ENCODE data around the gene SRC. TPM values are rescaled to one million over a fixed set of nuclear protein-coding genes. Genes with fewer than 3 reads are reported as not detected.

The SRC gene
- total RNA-seq, 1 experiment from 2014 or later = 185 TPM

- peaks cover 18% of the 10 kb centered on the region for H3K4me1 Mint-ChIP-seq (ENCODE audit: low read depth, unreplicated experiment)
- no peak overlapping the region for H3K27ac Mint-ChIP-seq (ENCODE audit: unreplicated experiment)
- TF ChIP-seq CTCF (IDR thresholded peaks at IDR 0.05; ENCODE audit: unreplicated experiment) = no peak
- CTCF ChIA-PET = no interaction called here
- no TSS peak for BruUV-seq (replicated peaks)
- H3K4me3 Mint-ChIP-seq (ENCODE audit: low read depth, unreplicated experiment) = no peak overlapping the region
- intact Hi-C loops (cut with micrococcal nuclease; ENCODE audit: unreplicated experiment) = no loop called here
- no peaks in the 10 kb centered on the region for H3K27me3 Mint-ChIP-seq (ENCODE audit: unreplicated experiment)
- H3K9me3 Mint-ChIP-seq (ENCODE audit: low read depth, unreplicated experiment) = no peaks in the 10 kb centered on the region
- no peak for DNase-seq
- H3K36me3 Mint-ChIP-seq (ENCODE audit: insufficient read depth, unreplicated experiment) = peaks cover 95% of the 10 kb centered on the region
Measured at GRCh38 chr20:37401930-37402675, 56.2 kb downstream of the SRC start.

GRCh38 chr20:37403107-37404033, 57.4 kb downstream of the SRC start:
- H3K36me3 Mint-ChIP-seq (ENCODE audit: insufficient read depth, unreplicated experiment) = peaks cover 89% of the 10 kb centered on the region

GRCh38 chr20:37404461-37404890, 58.5 kb downstream of the SRC start:
- H3K36me3 Mint-ChIP-seq (ENCODE audit: insufficient read depth, unreplicated experiment) = peaks cover 78% of the 10 kb centered on the region
- CTCF ChIA-PET = no interaction called here
- H3K4me3 Mint-ChIP-seq (ENCODE audit: low read depth, unreplicated experiment) = no peak overlapping the region
- no peaks in the 10 kb centered on the region for H3K9me3 Mint-ChIP-seq (ENCODE audit: low read depth, unreplicated experiment)
- no TSS peak for BruUV-seq (replicated peaks)
- intact Hi-C loops (cut with micrococcal nuclease; ENCODE audit: unreplicated experiment) = no loop called here
- no peak for TF ChIP-seq CTCF (IDR thresholded peaks at IDR 0.05; ENCODE audit: unreplicated experiment)
- DNase-seq = no peak
- H3K4me1 Mint-ChIP-seq (ENCODE audit: low read depth, unreplicated experiment) = peaks cover 34% of the 10 kb centered on the region
- H3K27ac Mint-ChIP-seq (ENCODE audit: unreplicated experiment) = no peak overlapping the region
- no peaks in the 10 kb centered on the region for H3K27me3 Mint-ChIP-seq (ENCODE audit: unreplicated experiment)

More at GRCh38 chr20:37403107-37404033, 57.4 kb downstream of the SRC start:
- Mint-ChIP-seq H3K9me3 (ENCODE audit: low read depth, unreplicated experiment) (no peaks in the 10 kb centered on the region), H3K4me1 (ENCODE audit: low read depth, unreplicated experiment) (peaks cover 26% of the 10 kb centered on the region), H3K27me3 (ENCODE audit: unreplicated experiment) (no peaks in the 10 kb centered on the region), H3K4me3 (ENCODE audit: low read depth, unreplicated experiment) (no peak overlapping the region), H3K27ac (ENCODE audit: unreplicated experiment) (no peak overlapping the region)
- TF ChIP-seq CTCF (IDR thresholded peaks at IDR 0.05; ENCODE audit: unreplicated experiment) = no peak
- DNase-seq = no peak
- CTCF ChIA-PET = no interaction called here
- BruUV-seq (replicated peaks) = no TSS peak
- intact Hi-C loops (cut with micrococcal nuclease; ENCODE audit: unreplicated experiment) = no loop called here

- DNase-seq = no peak
- CTCF ChIA-PET = no interaction called here
Measured at GRCh38 chr20:37405351-37405897, 59.5 kb downstream of the SRC start.

More at GRCh38 chr20:37405351-37405897, 59.5 kb downstream of the SRC start:
- TF ChIP-seq CTCF (IDR thresholded peaks at IDR 0.05; ENCODE audit: unreplicated experiment) = no peak
- peak overlapping the region; percentile 69 for H3K27ac Mint-ChIP-seq (ENCODE audit: unreplicated experiment)
- intact Hi-C loops (cut with micrococcal nuclease; ENCODE audit: unreplicated experiment) = loop anchor here (5.0 kb wide), 1 partner anchor 127 kb away; no protein-coding TSS in a partner anchor
- BruUV-seq (replicated peaks) = no TSS peak
- H3K9me3 Mint-ChIP-seq (ENCODE audit: low read depth, unreplicated experiment) = no peaks in the 10 kb centered on the region
- peaks cover 37% of the 10 kb centered on the region for H3K4me1 Mint-ChIP-seq (ENCODE audit: low read depth, unreplicated experiment)
- H3K36me3 Mint-ChIP-seq (ENCODE audit: insufficient read depth, unreplicated experiment) = peaks cover 68% of the 10 kb centered on the region
- H3K27me3 Mint-ChIP-seq (ENCODE audit: unreplicated experiment) = no peaks in the 10 kb centered on the region
- H3K4me3 Mint-ChIP-seq (ENCODE audit: low read depth, unreplicated experiment) = peak overlapping the region; percentile 63
